Testis (tissue), 3 donors: ENCODE data around the gene NELL1. TPM values are rescaled to one million over a fixed set of nuclear protein-coding genes. Genes with fewer than 3 reads are reported as not detected.

Experiments used
- DNase-seq: peaks from one replicate; pipeline ENCODE4 v3.0.0-alpha.2; 2019
- H3K27ac ChIP-seq, 2 donors: fragments of 200-600 bp; sonication (generic); one replicate each; pipeline ENCODE4 v1.5.1; 2019
- H3K27me3 ChIP-seq: fragments of 200-600 bp; sonication (generic); one replicate; pipeline ENCODE4 v1.5.1; 2019
- H3K36me3 ChIP-seq: fragments of 200-600 bp; sonication (generic); one replicate; pipeline ENCODE4 v1.5.1; 2017; ENCODE audit warnings: low read depth; ENCODE audit errors: missing control alignments
- H3K4me1 ChIP-seq: fragments of 200-600 bp; sonication (generic); one replicate; pipeline ENCODE4 v1.5.1; 2019
- H3K4me3 ChIP-seq, 2 donors: fragments of 200-600 bp; sonication (generic); one replicate each; pipeline ENCODE4 v1.5.1; 2017 to 2019
- H3K9me3 ChIP-seq: fragments of 200-600 bp; sonication (generic); one replicate; pipeline ENCODE4 v1.5.1; 2017
- CTCF ChIP-seq, 3 experiments: fragments of 450-650 bp in 2 of 3; fragments of 200-600 bp in 1 of 3; sonication (generic) in 1 of 3; IDR thresholded peaks; one replicate each; pipeline ENCODE4 v1.5.1; 2016 to 2019; ENCODE audit warnings: antibody characterized with exemption in 3 of 3, mild to moderate bottlenecking in 2 of 3, moderate library complexity in 1 of 3
- POLR2A ChIP-seq: fragments of 450-650 bp; IDR thresholded peaks from one replicate; pipeline ENCODE4 v1.6.1; 2017; ENCODE audit warnings: antibody characterized with exemption, mild to moderate bottlenecking, moderate library complexity
- WGBS, 2 donors: methylation state at CpG; one replicate each; pipeline ENCODE4 v1.1.5; 2018; 5-methylcytosine and 5-hydroxymethylcytosine counted together
- intact Hi-C: fragments of 100-400 bp; cut with DNase I; formaldehyde crosslinking; loops from one replicate; pipeline ENCODE4 v1.15.1; 2023; ENCODE audit warnings: low total_unique reads
- polyA plus RNA-seq: library from polyadenylated mRNA; stranded (reverse); fragments of 350-450 nt; fragmentation: Illumina TruSeq; extraction: RNeasy Lipid Tissue Mini Kit (QIAGEN cat#74804); gene quantifications from one replicate; pipeline ENCODE4 v1.2.3, GENCODE V29; 2014; ENCODE audit warnings: low read depth, low replicate concordance; ENCODE audit not compliant: insufficient read depth
- total RNA-seq, 2 donors: library from RNA; depleted of rRNA; stranded (reverse); fragments of >200 nt; gene quantifications; one replicate each; pipeline ENCODE4 v1.2.3, GENCODE V29; 2016

The NELL1 gene
- total and polyA plus RNA-seq, 3 donors from 2014 or later = 4.9 to 8.9 (median 7.0) TPM

DNA sequence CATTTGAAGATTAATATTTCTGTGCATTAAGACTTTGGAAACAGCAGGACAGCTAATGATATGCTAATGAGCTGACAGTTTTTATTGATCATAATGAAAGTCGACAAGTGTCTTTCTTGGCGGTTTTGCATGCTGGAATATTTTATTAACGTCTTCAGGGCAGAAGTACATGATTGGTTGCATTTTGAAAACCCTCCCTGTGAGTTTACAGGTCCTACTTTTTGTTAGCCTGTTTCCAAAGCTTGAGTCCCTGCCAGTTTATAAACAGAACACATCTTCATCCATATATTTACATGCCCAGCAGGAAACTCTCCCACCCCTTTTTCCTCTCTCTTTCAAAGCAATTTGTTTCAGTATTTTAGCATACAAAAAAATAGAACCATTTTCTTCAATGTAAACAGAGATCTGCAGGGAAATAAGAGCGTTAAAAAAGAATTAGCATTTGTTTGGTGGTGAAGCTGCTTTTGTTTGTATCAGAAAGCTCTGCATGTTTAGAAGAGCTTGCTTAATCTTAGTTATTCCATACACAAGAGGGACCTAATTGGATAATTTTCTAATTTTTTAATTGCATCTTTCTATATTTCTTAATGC, 243.6 kb downstream of the NELL1 start:
- no peaks in the 10 kb centered on the region for H3K27me3 ChIP-seq
- 44 to 51% methylated on average over 4 of the region's 4 CpGs for WGBS, 2 donors
- H3K4me1 ChIP-seq = no peaks in the 10 kb centered on the region
- H3K36me3 ChIP-seq = no peaks in the 10 kb centered on the region
- no peak overlapping the region for H3K27ac ChIP-seq
- no peaks in the 10 kb centered on the region for H3K9me3 ChIP-seq
- no peak overlapping the region for H3K4me3 ChIP-seq
- TF ChIP-seq CTCF (IDR thresholded peaks at IDR 0.05) (no peak), POLR2A (no peak)
- intact Hi-C loops = no loop called here
- no peak for DNase-seq

GRCh38 chr11:20917306-20917705, 247.9 kb downstream of the NELL1 start:
- no peaks in the 10 kb centered on the region for H3K36me3 ChIP-seq
- DNase-seq = no peak
- H3K4me3 ChIP-seq = no peak overlapping the region
- intact Hi-C loops = no loop called here
- no peak overlapping the region for H3K27ac ChIP-seq
- no peaks in the 10 kb centered on the region for H3K9me3 ChIP-seq
- TF ChIP-seq CTCF (IDR thresholded peaks at IDR 0.05) (no peak), POLR2A (no peak)
- no peaks in the 10 kb centered on the region for H3K27me3 ChIP-seq
- no peaks in the 10 kb centered on the region for H3K4me1 ChIP-seq

GRCh38 chr11:20926799-20927540, 257.6 kb downstream of the NELL1 start:
- 40 to 48% methylated on average over 4 of the region's 4 CpGs for WGBS, 2 donors
- Histone ChIP-seq H3K36me3 (no peaks in the 10 kb centered on the region), H3K27ac (no peak overlapping the region), H3K27me3 (no peaks in the 10 kb centered on the region), H3K9me3 (no peaks in the 10 kb centered on the region), H3K4me3 (no peak overlapping the region), H3K4me1 (no peaks in the 10 kb centered on the region)
- DNase-seq = no peak
- TF ChIP-seq CTCF (IDR thresholded peaks at IDR 0.05) = no peak
- TF ChIP-seq POLR2A = no peak
- intact Hi-C loops = no loop called here

DNA sequence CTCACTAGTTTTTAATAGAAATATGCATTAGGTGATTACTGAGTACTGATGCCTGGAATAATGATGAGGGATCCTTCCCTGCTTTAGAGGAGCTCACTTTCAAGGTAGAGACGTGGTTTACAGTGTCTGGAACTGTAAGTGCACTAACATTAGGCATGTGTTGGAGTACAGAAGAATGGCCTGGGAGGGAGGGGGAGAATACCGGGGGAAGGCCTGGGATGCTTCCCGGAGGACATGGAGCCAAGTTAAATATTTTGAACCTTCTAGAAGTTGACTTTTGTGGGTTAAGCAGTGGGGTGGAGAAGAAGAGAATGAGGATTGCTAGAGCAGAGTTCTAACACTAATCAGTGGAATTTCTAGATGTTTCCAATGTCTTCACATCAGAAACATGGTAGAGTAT, 261.6 kb downstream of the NELL1 start:
- Histone ChIP-seq H3K4me3 (no peak overlapping the region), H3K36me3 (no peaks in the 10 kb centered on the region), H3K27me3 (no peaks in the 10 kb centered on the region), H3K4me1 (no peaks in the 10 kb centered on the region), H3K27ac (no peak overlapping the region), H3K9me3 (no peaks in the 10 kb centered on the region)
- intact Hi-C loops = no loop called here
- WGBS, 2 donors = 75 to 93% methylated on average over 3 of the region's 3 CpGs
- no peak for DNase-seq
- TF ChIP-seq POLR2A = no peak
- no peak for TF ChIP-seq CTCF (IDR thresholded peaks at IDR 0.05)

DNA sequence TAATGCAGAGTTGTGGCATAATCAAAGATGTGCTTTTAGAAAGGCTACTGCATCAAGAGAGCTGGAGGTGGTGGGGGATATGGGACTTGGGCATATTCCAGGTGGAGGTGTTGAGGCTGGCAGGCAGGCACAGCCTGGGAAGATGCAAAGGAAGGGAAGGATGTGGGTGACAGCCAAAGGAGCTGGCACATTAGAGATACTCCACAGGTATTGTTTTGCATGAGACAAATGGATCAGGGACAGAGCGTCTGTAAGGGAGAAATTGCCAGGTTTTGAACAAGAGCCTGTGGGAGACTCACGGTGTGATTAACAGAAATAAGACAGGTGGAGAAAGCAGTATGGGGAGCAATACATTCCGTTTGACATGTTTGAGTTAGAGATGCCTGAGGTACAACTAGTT, 263.7 kb downstream of the NELL1 start:
- Histone ChIP-seq H3K36me3 (no peaks in the 10 kb centered on the region), H3K4me3 (no peak overlapping the region), H3K4me1 (no peaks in the 10 kb centered on the region), H3K27ac (no peak overlapping the region), H3K9me3 (no peaks in the 10 kb centered on the region), H3K27me3 (no peaks in the 10 kb centered on the region)
- no peak for DNase-seq
- TF ChIP-seq POLR2A = no peak
- no peak for TF ChIP-seq CTCF (IDR thresholded peaks at IDR 0.05)
- WGBS, 2 donors = 78 to 80% methylated on average over 3 of the region's 3 CpGs
- intact Hi-C loops = no loop called here
